Keratinocyte (primary cell): ENCODE data around the gene GPBP1. TPM values are rescaled to one million over a fixed set of nuclear protein-coding genes. Genes with fewer than 3 reads are reported as not detected.
"Not testable (repeated sequence)": the region's sequence is repeated elsewhere in the genome, so short reads cannot be mapped to it uniquely, and the experiment has no call there.

Experiments
- DNase-seq: peaks from one replicate; pipeline ENCODE4 v3.0.0-alpha.2; 2011; ENCODE audit warnings: low read depth, missing footprints, low spot score
- FAIRE-seq: peaks from 2 replicates; lab custom pipeline; 2011; peaks lifted over from hg19 to GRCh38; lab: Jason Lieb, UNC
- H2AFZ ChIP-seq: 2 replicates; pipeline ENCODE4 v1.6.0; 2012; ENCODE audit warnings: low read length, control low read depth, inconsistent platforms; ENCODE audit not compliant: control insufficient read depth
- H3K27ac ChIP-seq: 2 replicates; pipeline ENCODE4 v1.5.1; 2011; ENCODE audit warnings: low read length; ENCODE audit not compliant: control insufficient read depth, insufficient read depth
- H3K27me3 ChIP-seq: 3 replicates; pipeline ENCODE4 v1.6.0; 2011; ENCODE audit warnings: low read length; ENCODE audit not compliant: control insufficient read depth, insufficient read depth; ENCODE audit errors: extremely low read depth
- H3K36me3 ChIP-seq, 2 experiments: 2 replicates in 1 of 2; 3 replicates in 1 of 2; pipeline ENCODE4 v1.5.1; 2011; ENCODE audit warnings: low read length in 2 of 2, mild to moderate bottlenecking in 1 of 2; ENCODE audit not compliant: control insufficient read depth in 2 of 2, insufficient read depth in 2 of 2; ENCODE audit errors: extremely low read depth in 1 of 2
- H3K4me1 ChIP-seq: 3 replicates; pipeline ENCODE4 v1.5.1; 2011; ENCODE audit warnings: low read length; ENCODE audit not compliant: control insufficient read depth, insufficient read depth; ENCODE audit errors: extremely low read depth
- H3K4me2 ChIP-seq: 3 replicates; pipeline ENCODE4 v1.6.0; 2011; ENCODE audit warnings: low read depth, low read length; ENCODE audit not compliant: control insufficient read depth, insufficient read depth; ENCODE audit errors: extremely low read depth
- H3K4me3 ChIP-seq, 3 experiments: fragments of 200-600 bp in 1 of 3; sonication (generic) in 1 of 3; 2 replicates in 2 of 3; 3 replicates in 1 of 3; pipeline ENCODE4 v1.5.1; 2011 to 2016; ENCODE audit warnings: low read length in 3 of 3, mild to moderate bottlenecking in 3 of 3, control low read depth in 2 of 3, inconsistent platforms in 1 of 3, low read depth in 1 of 3, mixed read lengths in 1 of 3, mixed run types in 1 of 3, moderate library complexity in 1 of 3; ENCODE audit not compliant: control insufficient read depth in 2 of 3, insufficient read depth in 2 of 3; ENCODE audit errors: extremely low read depth in 1 of 3
- H3K79me2 ChIP-seq: 2 replicates; pipeline ENCODE4 v1.6.0; 2012; ENCODE audit warnings: low read length; ENCODE audit not compliant: control insufficient read depth, insufficient read depth
- H3K9ac ChIP-seq: 3 replicates; pipeline ENCODE4 v1.6.0; 2011; ENCODE audit warnings: low read length; ENCODE audit not compliant: control insufficient read depth, insufficient read depth; ENCODE audit errors: extremely low read depth
- H3K9me1 ChIP-seq: 3 replicates; pipeline ENCODE4 v1.6.0; 2011; ENCODE audit warnings: low read length; ENCODE audit not compliant: control insufficient read depth, insufficient read depth; ENCODE audit errors: extremely low read depth
- H3K9me3 ChIP-seq: 2 replicates; pipeline ENCODE4 v1.5.1; 2012; ENCODE audit warnings: low read depth, low read length; ENCODE audit not compliant: control insufficient read depth
- H4K20me1 ChIP-seq: 3 replicates; pipeline ENCODE4 v1.6.0; 2011; ENCODE audit warnings: low read length; ENCODE audit not compliant: control insufficient read depth, insufficient read depth; ENCODE audit errors: extremely low read depth
- CTCF ChIP-seq, 3 experiments: IDR thresholded peaks in 1 of 3; conservative IDR thresholded peaks in 1 of 3; optimal IDR thresholded peaks in 1 of 3; 2 replicates in 2 of 3; 3 replicates in 1 of 3; pipeline versions ENCODE3 to v1.5.1; 2011; ENCODE audit warnings: low read length in 3 of 3, mild to moderate bottlenecking in 3 of 3, moderate library complexity in 2 of 3, control low read depth in 1 of 3, inconsistent platforms in 1 of 3; ENCODE audit not compliant: insufficient read depth in 2 of 3; ENCODE audit errors: extremely low read depth in 1 of 3
- EZH2 ChIP-seq: IDR thresholded peaks from one replicate; pipeline ENCODE4 v1.6.1; 2012; ENCODE audit warnings: inconsistent platforms, mild to moderate bottlenecking, low read length, moderate library complexity
- dilution Hi-C: fragments of 300-500 bp; cut with MboI; formaldehyde crosslinking; loops from one replicate; pipeline ENCODE4 v1.7.0; 2020; ENCODE audit warnings: low sequenced_read_pairs; ENCODE audit not compliant: extremely low pct_ligation_motif_present
- polyA plus RNA-seq, 5 experiments: library from polyadenylated mRNA; depleted of rRNA in 3 of 5; stranded (reverse) in 3 of 5; stranded (forward) in 1 of 5; unstranded in 1 of 5; fragments of >200 nt; gene quantifications; 1 replicate in 1 of 5; 2 replicates in 3 of 5; 3 replicates in 1 of 5; pipeline versions ENCODE4 v1.2.1 to v1.2.3, GENCODE V29; 2011 to 2012; ENCODE audit warnings: missing spikeins in 2 of 5, low read depth in 1 of 5, low replicate concordance in 1 of 5

GPBP1 gene
- polyA plus RNA-seq, 1 donor (not counting 4 experiments of a cell fraction or from before 2014, with no cell fraction given): 44.1 TPM

DNA sequence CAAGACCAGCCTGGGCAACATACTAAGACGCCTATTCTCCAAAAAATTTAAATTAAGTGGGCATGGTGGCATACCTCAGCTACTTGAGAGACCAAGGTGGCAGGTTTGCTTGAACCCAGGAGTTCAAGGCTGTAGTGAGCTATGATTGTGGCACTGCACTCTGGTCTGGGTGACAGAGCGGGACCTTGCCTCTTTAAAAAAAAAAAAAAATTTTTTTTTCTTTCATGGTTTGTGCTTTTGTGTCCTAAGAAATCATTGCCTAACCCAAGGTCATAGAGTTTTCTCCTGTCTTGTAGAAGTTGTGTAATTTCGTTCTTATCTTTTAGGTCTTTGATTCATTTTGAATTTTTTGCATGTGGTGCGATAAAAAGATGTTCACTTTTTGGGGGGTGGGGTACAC is 12.3 kb downstream of the GPBP1 start:
- Histone ChIP-seq H3K79me2 (peaks cover 99% of the 10 kb centered on the region), H3K9me3 (no peaks in the 10 kb centered on the region), H4K20me1 (peaks cover 15% of the 10 kb centered on the region), H3K36me3 (peaks cover 3% of the 10 kb centered on the region in 2 experiments), H3K27ac (no peak overlapping the region), H3K4me1 (peaks cover 16% of the 10 kb centered on the region), H3K27me3 (no peaks in the 10 kb centered on the region), H2AFZ (no peak overlapping the region), H3K4me2 (no peak overlapping the region), H3K9me1 (peaks cover 2% of the 10 kb centered on the region), H3K9ac (no peak overlapping the region), H3K4me3 (no peak overlapping the region)
- dilution Hi-C loops: no loop called here
- DNase-seq: no peak
- no peak for TF ChIP-seq EZH2
- FAIRE-seq: no peak

- H3K9me1 ChIP-seq, dilution Hi-C loops, H3K9me3 ChIP-seq, H3K27me3 ChIP-seq, H3K4me2 ChIP-seq, H3K36me3 ChIP-seq, DNase-seq, H3K27ac ChIP-seq, FAIRE-seq, H2AFZ ChIP-seq, H3K4me3 ChIP-seq, H3K9ac ChIP-seq: not testable (repeated sequence)
- peaks cover 16% of the 10 kb centered on the region for H4K20me1 ChIP-seq
- H3K79me2 ChIP-seq: peaks cover 99% of the 10 kb centered on the region
- H3K4me1 ChIP-seq: peaks cover 16% of the 10 kb centered on the region
Observed at GRCh38 chr5:57187977-57188376, 14.1 kb downstream of the GPBP1 start.

DNA sequence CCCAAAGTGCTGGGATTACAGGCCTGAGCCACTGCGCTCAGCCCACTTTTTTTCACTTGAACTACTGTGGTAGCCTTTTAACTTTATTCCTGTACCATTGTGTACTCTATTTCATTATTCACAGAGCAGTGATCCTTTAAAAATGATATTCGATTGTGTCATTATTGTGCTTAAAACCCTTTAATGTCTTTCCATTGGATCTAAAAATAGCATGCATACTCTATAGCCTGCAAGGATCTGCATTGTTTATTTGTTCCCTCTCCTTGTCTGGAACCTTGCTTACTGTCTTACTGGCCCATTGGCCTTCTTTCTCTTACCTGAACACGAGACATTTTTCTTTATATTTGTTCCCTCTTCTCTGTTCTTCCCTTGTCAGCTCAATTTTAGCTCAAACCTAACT is 15.7 kb downstream of the GPBP1 start:
- peaks cover 16% of the 10 kb centered on the region for H3K4me1 ChIP-seq
- FAIRE-seq (no peak), DNase-seq (no peak)
- H2AFZ ChIP-seq: no peak overlapping the region
- H3K79me2 ChIP-seq: peaks cover 100% of the 10 kb centered on the region
- no peaks in the 10 kb centered on the region for H3K9me3 ChIP-seq
- H3K27ac ChIP-seq: no peak overlapping the region
- no peak overlapping the region for H3K9ac ChIP-seq
- H3K36me3 ChIP-seq: peaks cover 0 to 2% of the 10 kb centered on the region in 2 experiments
- dilution Hi-C loops: no loop called here
- peaks cover 2% of the 10 kb centered on the region for H3K9me1 ChIP-seq
- H3K4me2 ChIP-seq: no peak overlapping the region
- peaks cover 12% of the 10 kb centered on the region for H4K20me1 ChIP-seq
- H3K4me3 ChIP-seq: no peak overlapping the region
- no peaks in the 10 kb centered on the region for H3K27me3 ChIP-seq
- TF ChIP-seq EZH2 (no peak), CTCF (optimal IDR thresholded peaks at IDR 0.05 in 1 of 3, IDR thresholded peaks at IDR 0.05 in 1 of 3, conservative IDR thresholded peaks at IDR 0.05 in 1 of 3; ENCODE audit: extremely low read depth in 1 of 3, insufficient read depth in 2 of 3, low read length in 3 of 3) (no peak)
